Astrocyte (in vitro differentiated cells and primary cell): ENCODE measurements around the gene CD84. TPM values are rescaled to one million over a fixed set of nuclear protein-coding genes. Genes with fewer than 3 reads are reported as not detected.

Experiments used
- DNase-seq: peaks from one replicate; pipeline ENCODE4 v3.0.0-alpha.2; 2010; ENCODE audit warnings: low read depth
- FAIRE-seq: peaks from 2 replicates; lab custom pipeline; 2011; peaks lifted over from hg19 to GRCh38; lab: Jason Lieb, UNC
- H2AFZ ChIP-seq: 2 replicates; pipeline ENCODE4 v1.6.0; 2012; ENCODE audit warnings: low read depth, low read length, inconsistent platforms
- H3K27ac ChIP-seq: 2 replicates; pipeline ENCODE4 v1.5.1; 2011; ENCODE audit warnings: low read depth, low read length, inconsistent platforms
- H3K27me3 ChIP-seq: 2 replicates; pipeline ENCODE4 v1.6.0; 2011; ENCODE audit warnings: low read length, inconsistent platforms; ENCODE audit not compliant: insufficient read depth
- H3K36me3 ChIP-seq: 2 replicates; pipeline ENCODE4 v1.5.1; 2011; ENCODE audit warnings: low read length, inconsistent platforms; ENCODE audit not compliant: insufficient read depth
- H3K4me1 ChIP-seq: 2 replicates; pipeline ENCODE4 v1.5.1; 2011; ENCODE audit warnings: low read length, inconsistent platforms; ENCODE audit not compliant: insufficient read depth
- H3K4me2 ChIP-seq: 2 replicates; pipeline ENCODE4 v1.6.0; 2012; ENCODE audit warnings: low read length, inconsistent platforms
- H3K4me3 ChIP-seq: 2 replicates; pipeline ENCODE4 v1.5.1; 2011; ENCODE audit warnings: low read depth, mild to moderate bottlenecking, low read length, inconsistent platforms; ENCODE audit not compliant: insufficient read depth
- H3K79me2 ChIP-seq: 2 replicates; pipeline ENCODE4 v1.6.0; 2012; ENCODE audit warnings: mild to moderate bottlenecking, low read length, inconsistent platforms; ENCODE audit not compliant: insufficient read depth
- H3K9ac ChIP-seq: 2 replicates; pipeline ENCODE4 v1.6.0; 2012; ENCODE audit warnings: mild to moderate bottlenecking, low read length, inconsistent platforms
- H3K9me3 ChIP-seq: 2 replicates; pipeline ENCODE4 v1.5.1; 2012; ENCODE audit warnings: low read depth, mild to moderate bottlenecking, low read length, inconsistent platforms; ENCODE audit not compliant: insufficient read depth
- H4K20me1 ChIP-seq: 2 replicates; pipeline ENCODE4 v1.6.0; 2012; ENCODE audit warnings: low read length, inconsistent platforms; ENCODE audit not compliant: insufficient read depth
- H3K27ac Mint-ChIP-seq: one replicate; pipeline ENCODE4 v1.8.0; 2021; ENCODE audit warnings: mild to moderate bottlenecking, mixed read lengths; ENCODE audit not compliant: unreplicated experiment
- H3K27me3 Mint-ChIP-seq: one replicate; pipeline ENCODE4 v1.8.0; 2021; ENCODE audit warnings: low read depth, mixed read lengths; ENCODE audit not compliant: unreplicated experiment
- H3K36me3 Mint-ChIP-seq: one replicate; pipeline ENCODE4 v1.8.0; 2021; ENCODE audit warnings: low read depth, mixed read lengths; ENCODE audit not compliant: unreplicated experiment
- H3K4me1 Mint-ChIP-seq: one replicate; pipeline ENCODE4 v1.8.0; 2021; ENCODE audit warnings: low read depth, mixed read lengths; ENCODE audit not compliant: unreplicated experiment
- H3K4me3 Mint-ChIP-seq: one replicate; pipeline ENCODE4 v1.8.0; 2021; ENCODE audit warnings: mild to moderate bottlenecking, moderate library complexity, mixed read lengths; ENCODE audit not compliant: unreplicated experiment
- H3K9me3 Mint-ChIP-seq: one replicate; pipeline ENCODE4 v1.8.0; 2021; ENCODE audit warnings: mild to moderate bottlenecking, mixed read lengths; ENCODE audit not compliant: unreplicated experiment
- EZH2 ChIP-seq: IDR thresholded peaks from 2 replicates; pipeline ENCODE4 v1.6.1; 2012; ENCODE audit warnings: mild to moderate bottlenecking, low read length, inconsistent platforms; ENCODE audit not compliant: insufficient read depth
- total RNA-seq: library from RNA; stranded (reverse); gene quantifications from 2 replicates; pipeline ENCODE4 v1.2.1, GENCODE V29; 2021
- TF ChIP-seq, protein P1 (sequence below): IDR thresholded peaks from 2 replicates; pipeline ENCODE4 v1.5.1; 2011; ENCODE audit warnings: low read depth, mild to moderate bottlenecking, inconsistent platforms, low read length, moderate library complexity; ENCODE audit not compliant: insufficient read depth

CD84 gene
- total RNA-seq, 1 donor from 2014 or later, result not detected

DNA sequence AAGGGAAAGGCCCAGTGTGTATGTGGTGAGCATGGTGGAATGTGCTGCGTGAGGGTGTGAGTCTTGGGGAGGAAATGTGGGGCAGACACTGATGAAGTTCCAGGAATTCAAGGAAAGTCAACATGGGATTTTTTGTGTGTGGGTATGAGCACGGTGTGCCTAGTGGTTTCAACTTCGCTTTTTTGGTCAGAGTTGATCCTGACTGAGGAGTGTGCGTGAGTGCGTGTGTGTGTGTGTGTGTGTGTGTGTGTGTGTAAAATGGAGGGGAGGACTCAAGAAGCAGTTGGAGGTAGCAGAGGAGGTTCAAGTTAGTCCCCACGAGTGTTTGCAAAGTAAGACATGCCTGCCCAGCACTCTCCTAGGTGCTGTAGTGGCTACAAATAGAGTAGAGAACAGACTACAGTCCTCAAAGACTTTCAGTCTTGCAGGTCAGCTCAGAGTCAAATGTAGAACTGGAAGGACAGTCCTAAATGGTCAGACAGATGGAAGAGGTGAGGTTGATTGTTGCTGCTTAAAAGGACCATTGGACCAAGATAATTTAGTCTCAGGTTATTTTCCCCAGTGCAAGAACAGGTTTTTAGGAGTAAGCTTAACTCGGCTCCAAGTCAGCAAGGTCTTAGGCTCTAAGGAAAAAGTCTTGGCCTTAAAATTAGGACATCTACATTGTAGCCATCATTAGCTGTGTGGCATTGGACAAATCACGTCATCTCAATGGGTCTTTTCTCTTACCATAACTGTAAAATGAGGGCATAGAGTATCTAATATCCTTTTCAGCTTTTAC is 42.5 kb upstream of the CD84 start:
- Histone ChIP-seq H3K9me3 (no peaks in the 10 kb centered on the region), H3K9ac (no peak overlapping the region), H3K36me3 (no peaks in the 10 kb centered on the region), H4K20me1 (no peaks in the 10 kb centered on the region), H3K4me1 (no peaks in the 10 kb centered on the region), H2AFZ (no peak overlapping the region), H3K79me2 (no peaks in the 10 kb centered on the region), H3K4me2 (no peak overlapping the region), H3K4me3 (no peak overlapping the region), H3K27ac (no peak overlapping the region), H3K27me3 (no peaks in the 10 kb centered on the region)
- Mint-ChIP-seq H3K36me3 (no peaks in the 10 kb centered on the region), H3K4me3 (no peak overlapping the region), H3K4me1 (peaks cover 7% of the 10 kb centered on the region), H3K27me3 (no peaks in the 10 kb centered on the region), H3K27ac (peak overlapping the region; percentile 80), H3K9me3 (peaks cover 1% of the 10 kb centered on the region)
- TF ChIP-seq EZH2, result no peak
- TF ChIP-seq, protein P1, sequence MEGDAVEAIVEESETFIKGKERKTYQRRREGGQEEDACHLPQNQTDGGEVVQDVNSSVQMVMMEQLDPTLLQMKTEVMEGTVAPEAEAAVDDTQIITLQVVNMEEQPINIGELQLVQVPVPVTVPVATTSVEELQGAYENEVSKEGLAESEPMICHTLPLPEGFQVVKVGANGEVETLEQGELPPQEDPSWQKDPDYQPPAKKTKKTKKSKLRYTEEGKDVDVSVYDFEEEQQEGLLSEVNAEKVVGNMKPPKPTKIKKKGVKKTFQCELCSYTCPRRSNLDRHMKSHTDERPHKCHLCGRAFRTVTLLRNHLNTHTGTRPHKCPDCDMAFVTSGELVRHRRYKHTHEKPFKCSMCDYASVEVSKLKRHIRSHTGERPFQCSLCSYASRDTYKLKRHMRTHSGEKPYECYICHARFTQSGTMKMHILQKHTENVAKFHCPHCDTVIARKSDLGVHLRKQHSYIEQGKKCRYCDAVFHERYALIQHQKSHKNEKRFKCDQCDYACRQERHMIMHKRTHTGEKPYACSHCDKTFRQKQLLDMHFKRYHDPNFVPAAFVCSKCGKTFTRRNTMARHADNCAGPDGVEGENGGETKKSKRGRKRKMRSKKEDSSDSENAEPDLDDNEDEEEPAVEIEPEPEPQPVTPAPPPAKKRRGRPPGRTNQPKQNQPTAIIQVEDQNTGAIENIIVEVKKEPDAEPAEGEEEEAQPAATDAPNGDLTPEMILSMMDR, result no peak
- FAIRE-seq (no peak), DNase-seq (no peak)

DNA sequence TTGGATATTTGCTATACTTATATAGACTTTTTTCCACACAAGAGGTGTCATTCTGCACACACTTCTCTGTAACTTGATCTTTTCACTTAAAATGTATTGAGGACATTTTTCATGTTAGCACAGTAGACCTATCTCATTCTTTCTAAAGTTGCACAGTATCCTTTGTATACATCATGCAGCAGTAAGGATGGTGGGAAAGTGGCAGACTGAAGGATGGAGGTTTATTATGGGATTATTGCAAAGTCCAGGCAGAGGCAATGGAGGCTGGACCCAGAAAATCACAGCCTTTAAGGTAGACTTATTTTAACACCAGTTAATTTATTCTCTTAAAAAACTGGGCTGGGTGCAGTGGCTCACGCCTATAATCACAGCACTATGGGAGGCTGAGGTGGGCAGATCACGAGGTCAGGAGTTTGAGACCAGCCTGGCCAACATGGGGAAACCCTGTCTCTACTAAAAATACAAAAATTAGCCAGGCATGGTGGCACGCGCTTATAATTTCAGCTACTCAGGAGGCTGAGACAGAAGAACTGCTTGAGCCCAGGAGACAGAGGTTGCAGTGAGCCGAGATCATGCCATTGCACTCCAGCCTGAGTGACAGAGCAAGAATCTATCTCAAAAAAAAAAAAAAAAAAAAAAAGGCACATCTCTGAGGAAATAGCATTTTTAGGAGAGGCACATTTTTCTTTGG is 41.8 kb upstream of the CD84 start:
- no peak for FAIRE-seq
- H3K9me3 ChIP-seq, result no peaks in the 10 kb centered on the region
- no peaks in the 10 kb centered on the region for H3K4me1 ChIP-seq
- H3K36me3 Mint-ChIP-seq, result no peaks in the 10 kb centered on the region
- H3K4me3 Mint-ChIP-seq, result no peak overlapping the region
- H4K20me1 ChIP-seq, result no peaks in the 10 kb centered on the region
- no peak overlapping the region for H3K27ac ChIP-seq
- no peak for DNase-seq
- peaks cover 7% of the 10 kb centered on the region for H3K4me1 Mint-ChIP-seq
- no peaks in the 10 kb centered on the region for H3K36me3 ChIP-seq
- H3K4me2 ChIP-seq, result no peak overlapping the region
- H3K27me3 Mint-ChIP-seq, result no peaks in the 10 kb centered on the region
- H3K9me3 Mint-ChIP-seq, result peaks cover 1% of the 10 kb centered on the region
- H3K4me3 ChIP-seq, result no peak overlapping the region
- no peak for TF ChIP-seq EZH2
- TF ChIP-seq, protein P1, result no peak
- H3K79me2 ChIP-seq, result no peaks in the 10 kb centered on the region
- H3K9ac ChIP-seq, result no peak overlapping the region
- H3K27ac Mint-ChIP-seq, result peak overlapping the region; percentile 80
- no peaks in the 10 kb centered on the region for H3K27me3 ChIP-seq
- no peak overlapping the region for H2AFZ ChIP-seq
